NB4 (cell line): ENCODE measurements around the gene SLC27A4.

ENCODE experiments used
- MYC ChIP-seq: IDR thresholded peaks from 2 replicates; pipeline ENCODE4 v1.6.1; 2011; ENCODE audit warnings: low read depth, low read length
- POLR2A ChIP-seq: IDR thresholded peaks from 2 replicates; pipeline ENCODE4 v1.6.1; 2011; ENCODE audit warnings: mild to moderate bottlenecking; ENCODE audit not compliant: insufficient read length; ENCODE audit errors: extremely low read depth
- TF ChIP-seq, protein P1 (sequence below): IDR thresholded peaks from one replicate; pipeline ENCODE4 v1.5.1; 2012; ENCODE audit warnings: low read depth, low read length
- TF ChIP-seq, protein P2 (sequence below): IDR thresholded peaks from 2 replicates; pipeline ENCODE4 v1.6.1; 2011; ENCODE audit warnings: low read depth, low read length

DNA sequence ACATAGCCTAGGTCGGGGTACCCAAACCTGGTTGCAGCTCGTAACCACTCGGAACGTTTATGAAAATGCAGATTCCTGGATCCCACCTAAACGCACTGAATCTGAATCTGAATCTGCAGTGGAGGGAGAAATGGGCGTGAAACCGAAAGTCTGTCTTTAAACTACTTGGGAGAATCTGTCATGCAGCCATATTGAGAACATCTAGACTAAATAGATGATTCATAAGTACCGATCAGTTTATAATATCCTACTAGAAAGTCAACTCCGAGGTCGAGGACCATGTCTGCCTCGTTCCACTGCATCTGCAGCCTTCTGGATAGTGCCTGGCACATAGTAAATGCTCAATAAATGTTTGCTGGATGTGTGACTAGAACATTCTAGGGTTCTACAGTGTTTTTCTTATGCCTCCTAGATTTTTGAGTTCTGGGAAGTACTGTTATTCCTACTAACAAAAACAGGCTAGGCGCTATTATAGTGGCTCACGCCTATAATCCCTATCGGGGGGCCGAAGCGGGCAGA is 17.1 kb upstream of the SLC27A4 start:
- TF ChIP-seq, protein P1, sequence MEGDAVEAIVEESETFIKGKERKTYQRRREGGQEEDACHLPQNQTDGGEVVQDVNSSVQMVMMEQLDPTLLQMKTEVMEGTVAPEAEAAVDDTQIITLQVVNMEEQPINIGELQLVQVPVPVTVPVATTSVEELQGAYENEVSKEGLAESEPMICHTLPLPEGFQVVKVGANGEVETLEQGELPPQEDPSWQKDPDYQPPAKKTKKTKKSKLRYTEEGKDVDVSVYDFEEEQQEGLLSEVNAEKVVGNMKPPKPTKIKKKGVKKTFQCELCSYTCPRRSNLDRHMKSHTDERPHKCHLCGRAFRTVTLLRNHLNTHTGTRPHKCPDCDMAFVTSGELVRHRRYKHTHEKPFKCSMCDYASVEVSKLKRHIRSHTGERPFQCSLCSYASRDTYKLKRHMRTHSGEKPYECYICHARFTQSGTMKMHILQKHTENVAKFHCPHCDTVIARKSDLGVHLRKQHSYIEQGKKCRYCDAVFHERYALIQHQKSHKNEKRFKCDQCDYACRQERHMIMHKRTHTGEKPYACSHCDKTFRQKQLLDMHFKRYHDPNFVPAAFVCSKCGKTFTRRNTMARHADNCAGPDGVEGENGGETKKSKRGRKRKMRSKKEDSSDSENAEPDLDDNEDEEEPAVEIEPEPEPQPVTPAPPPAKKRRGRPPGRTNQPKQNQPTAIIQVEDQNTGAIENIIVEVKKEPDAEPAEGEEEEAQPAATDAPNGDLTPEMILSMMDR: no peak
- TF ChIP-seq POLR2A (no peak), MYC (no peak)
- TF ChIP-seq, protein P2, sequence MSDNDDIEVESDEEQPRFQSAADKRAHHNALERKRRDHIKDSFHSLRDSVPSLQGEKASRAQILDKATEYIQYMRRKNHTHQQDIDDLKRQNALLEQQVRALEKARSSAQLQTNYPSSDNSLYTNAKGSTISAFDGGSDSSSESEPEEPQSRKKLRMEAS: no peak
